Measurements from ENCODE around the gene FNDC3A.

GRCh38 chr13:49021953-49022352 is 46.2 kb downstream of the FNDC3A start:
- TF ChIP-seq CTCF (conservative IDR thresholded peaks at IDR 0.05) (no peak), EZH2 (IDR thresholded peaks at IDR 0.05; ENCODE audit: low read depth) (no peak)

All from PC-9 (cell line).